Measurements from ENCODE around the gene KRTAP4-16.
"Not testable (repeated sequence)": the region's sequence is repeated elsewhere in the genome, so short reads cannot be mapped to it uniquely, and the experiment has no call there.

The KRTAP4-16 gene

DNA sequence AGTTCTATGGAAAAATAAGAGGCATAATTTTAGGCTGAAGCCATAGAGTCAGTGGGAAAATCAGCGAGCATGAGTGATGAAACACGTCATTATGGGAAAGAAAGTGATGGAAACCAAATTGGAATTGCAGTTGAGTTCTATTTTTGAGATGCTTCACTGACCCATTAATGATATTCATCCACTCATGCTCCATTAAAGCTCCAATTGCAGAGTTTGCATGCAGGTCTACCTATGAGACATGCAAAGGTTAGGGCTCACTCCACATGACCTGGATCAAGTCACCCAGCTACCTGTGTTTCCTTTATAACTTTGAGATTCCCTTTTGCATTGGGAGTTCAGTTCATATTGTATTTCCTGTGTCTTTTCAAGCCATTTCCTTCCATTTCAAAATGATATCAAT is 28.3 kb downstream of the KRTAP4-16 start:
- DNase-seq (ENCODE audit: low spot score): no peak

DNA sequence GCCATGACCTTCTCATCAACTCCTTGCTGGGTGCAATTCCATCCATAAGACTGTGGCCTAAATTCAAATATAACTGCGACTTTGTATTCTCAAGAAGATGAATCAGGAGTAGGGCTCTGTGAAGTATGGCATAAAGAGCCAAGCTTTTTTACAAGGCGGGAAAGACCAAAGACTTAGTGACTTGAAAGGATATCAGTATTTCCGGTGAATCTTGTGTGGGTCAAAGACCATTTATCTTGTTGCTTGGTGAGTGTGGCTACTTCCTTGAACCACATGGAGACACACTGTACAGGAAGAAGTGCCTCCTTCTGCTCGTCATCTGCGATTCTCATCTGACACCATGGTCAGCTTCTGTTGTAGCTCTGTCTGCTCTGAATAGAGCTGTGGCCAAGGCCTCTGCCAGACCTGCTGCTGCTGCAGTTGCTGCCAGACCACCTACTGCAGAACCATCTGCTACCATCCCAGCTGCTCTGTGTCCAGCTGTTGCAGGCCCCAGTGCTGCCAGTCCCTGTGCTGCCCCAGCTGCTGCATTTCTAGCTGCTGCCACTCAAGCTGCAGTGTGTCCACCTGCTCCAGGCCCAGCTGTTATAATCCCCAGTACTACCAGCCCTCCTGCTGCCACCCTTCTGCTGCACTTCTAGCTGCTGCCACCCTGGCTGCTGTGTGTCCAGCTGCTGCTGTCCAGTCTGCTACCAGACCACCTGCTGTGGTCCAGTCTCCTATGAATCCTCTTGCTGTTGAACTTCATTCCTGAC is 30.2 kb downstream of the KRTAP4-16 start:
- DNase-seq (ENCODE audit: low spot score): no peak

DNA sequence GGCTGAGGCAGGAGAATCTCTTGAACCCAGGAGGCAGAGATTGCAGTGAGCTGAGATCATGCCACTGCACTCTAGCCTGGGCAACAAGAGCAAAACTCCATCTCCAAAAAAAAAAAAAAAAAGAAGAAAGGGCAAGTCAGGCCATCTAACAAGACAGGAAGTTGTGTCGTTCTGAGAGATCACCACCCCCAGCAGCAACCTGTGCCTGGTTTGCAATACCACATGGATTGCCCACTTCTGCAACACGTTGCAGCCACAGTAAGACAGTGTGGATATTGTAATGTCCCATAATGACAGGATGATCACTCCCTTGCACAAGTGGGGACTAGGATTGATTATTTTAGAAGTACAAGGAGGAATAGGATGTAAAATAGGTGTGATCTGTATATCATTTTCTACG is 33.0 kb downstream of the KRTAP4-16 start:
- no peak for DNase-seq (ENCODE audit: low spot score)

- DNase-seq (ENCODE audit: low spot score): no peak
These were observed 34.7 kb downstream of the KRTAP4-16 start for GRCh38 chr17:41067281-41067680.

- peak; percentile 68 for DNase-seq (ENCODE audit: low spot score)
These were observed 36.0 kb downstream of the KRTAP4-16 start, which contains the start of gene KRTAP2-4 for GRCh38 chr17:41065829-41066624. Gene KRTAP2-4 (minus strand): TSS chr17:41065879. CDS start chr17:41065845, 34 bp downstream.

GRCh38 chr17:41065016-41065689 is 36.9 kb downstream of the KRTAP4-16 start:
- DNase-seq (ENCODE audit: low spot score): not testable (repeated sequence)

- no peak for DNase-seq (ENCODE audit: low spot score)
These were observed 37.7 kb downstream of the KRTAP4-16 start for GRCh38 chr17:41064301-41064700.

GRCh38 chr17:41063449-41063848 is 38.6 kb downstream of the KRTAP4-16 start:
- DNase-seq (ENCODE audit: low spot score): no peak

DNA sequence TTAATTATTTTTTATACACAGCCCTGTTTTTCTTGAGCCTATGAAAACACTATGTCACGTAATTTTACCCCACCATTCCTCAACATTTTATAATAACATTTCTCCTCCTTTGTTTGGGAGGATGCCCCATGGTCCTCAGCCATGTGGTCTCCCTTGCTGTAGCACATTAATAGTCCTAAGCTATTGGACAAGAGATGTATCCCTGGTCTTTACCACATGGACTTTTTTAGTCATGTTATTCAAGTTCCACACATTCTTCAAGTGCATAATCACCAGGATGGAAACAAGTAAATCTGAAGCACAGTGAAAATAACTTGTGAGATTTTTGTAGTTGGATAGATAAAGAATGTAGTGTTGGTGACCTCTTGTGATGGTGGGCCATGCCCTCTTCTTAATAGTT is 40.0 kb downstream of the KRTAP4-16 start:
- peak; percentile 70 for DNase-seq (ENCODE audit: low spot score)

DNA sequence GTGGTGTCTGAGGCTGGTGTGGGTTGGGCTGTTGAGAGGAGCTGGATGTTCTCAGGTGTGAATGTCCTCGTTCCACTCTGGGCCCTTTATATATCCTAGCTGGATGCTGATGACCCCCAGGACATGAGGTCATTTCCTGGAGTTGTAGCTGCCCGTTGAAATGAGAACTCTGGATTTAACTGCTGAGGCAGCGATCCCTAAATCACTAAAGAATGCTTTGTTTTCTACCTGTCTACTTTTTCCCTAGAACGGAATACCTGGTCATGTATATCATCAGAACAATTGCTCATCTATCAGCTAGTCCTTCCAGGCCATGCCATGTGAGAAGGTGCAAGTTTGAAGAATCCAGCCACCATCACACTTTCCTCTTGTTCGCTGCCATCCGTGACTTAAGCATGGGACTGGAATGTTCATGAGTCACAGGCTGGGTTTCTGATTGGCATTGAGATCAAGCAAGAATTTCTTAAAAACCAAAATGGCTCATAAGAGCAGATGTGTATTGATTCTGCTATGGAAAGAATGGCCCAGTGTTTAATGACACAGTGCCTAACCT is 41.9 kb downstream of the KRTAP4-16 start, which contains the start of gene KRTAP2-3:
Gene KRTAP2-3, minus strand, starts transcription at position 63 of the 553 bp plus-strand sequence. CDS start 64 bp downstream, outside the sequence.
- peak; percentile 71 for DNase-seq (ENCODE audit: low spot score)

GRCh38 chr17:41059276-41060051 is 42.5 kb downstream of the KRTAP4-16 start:
- peak; percentile 61 for DNase-seq (ENCODE audit: low spot score)

GRCh38 chr17:41058741-41059140 is 43.3 kb downstream of the KRTAP4-16 start:
- DNase-seq (ENCODE audit: low spot score): no peak

DNA sequence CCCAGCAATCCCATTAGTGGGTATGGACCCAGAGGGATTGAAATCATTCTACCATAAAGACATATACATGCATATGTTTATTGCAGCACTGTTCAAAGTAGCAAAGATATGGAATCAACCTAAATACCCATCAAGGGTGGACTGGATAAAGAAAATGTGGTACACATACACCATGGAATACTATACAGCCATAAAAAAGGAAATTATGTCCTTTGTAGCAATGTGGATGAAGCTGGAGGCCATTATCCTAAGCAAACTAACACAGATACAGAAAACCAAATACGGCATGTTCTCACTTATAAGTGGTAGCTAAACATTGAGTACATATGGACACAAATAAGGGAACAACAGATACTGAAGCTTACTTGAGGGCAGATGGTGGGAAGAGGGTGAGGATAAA is 44.5 kb downstream of the KRTAP4-16 start:
- DNase-seq (ENCODE audit: low spot score): no peak

DNA sequence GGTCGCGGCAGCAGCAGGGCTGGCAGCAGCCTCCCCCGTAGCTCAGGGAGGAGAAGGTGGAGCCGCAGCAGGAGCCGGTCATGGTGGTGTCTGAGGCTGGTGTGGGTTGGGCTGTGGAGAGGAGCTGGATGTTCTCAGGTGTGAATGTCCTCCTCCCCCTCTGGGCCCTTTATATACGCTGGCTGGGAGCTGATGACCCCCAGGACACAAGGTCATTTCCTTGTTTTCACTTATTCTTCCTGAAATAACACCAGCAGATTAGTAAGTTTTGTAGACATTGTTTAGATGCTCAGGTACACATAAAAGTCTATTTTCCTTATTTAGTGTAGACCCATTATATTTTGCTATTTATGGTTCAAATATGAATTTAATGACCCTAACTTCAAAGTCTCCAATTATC is 46.9 kb downstream of the KRTAP4-16 start, which contains the start of gene KRTAP2-2:
Gene KRTAP2-2, minus strand, starts transcription at position 101 of the 400 bp plus-strand sequence. Its CDS starts 19 bp downstream, at position 82.
- DNase-seq (ENCODE audit: low spot score): not testable (repeated sequence)

DNA sequence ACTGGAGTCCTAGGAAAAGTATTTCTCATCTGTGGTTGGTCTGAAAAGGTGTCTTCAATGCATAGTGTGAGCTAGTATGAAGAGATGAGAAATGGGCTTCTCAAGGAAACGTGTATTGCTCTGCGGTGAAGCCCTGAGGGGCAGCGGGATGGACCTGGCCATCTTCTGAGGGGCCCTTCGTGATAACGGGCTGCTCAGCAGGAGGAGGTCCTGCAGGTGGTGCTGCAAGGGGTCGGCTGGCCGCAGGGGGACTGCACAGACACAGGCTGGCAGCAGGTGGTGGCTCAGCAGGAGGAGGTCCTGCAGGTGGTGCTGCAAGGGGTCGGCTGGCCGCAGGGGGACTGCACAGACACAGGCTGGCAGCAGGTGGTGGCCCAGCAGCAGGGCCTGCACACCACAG is 47.5 kb downstream of the KRTAP4-16 start:
- not testable (repeated sequence) for DNase-seq (ENCODE audit: low spot score)

- DNase-seq (ENCODE audit: low spot score): no peak
These were observed 48.0 kb downstream of the KRTAP4-16 start for GRCh38 chr17:41054025-41054424.

GRCh38 chr17:41052566-41052965 is 49.4 kb downstream of the KRTAP4-16 start:
- DNase-seq (ENCODE audit: low spot score): no peak

All from AG20443 (cell line).